A549 (cell line): ENCODE results near the gene ADARB1. TPM values are rescaled to one million over a fixed set of nuclear protein-coding genes. Genes with fewer than 3 reads are reported as not detected.

Experiments
- ATAC-seq, 2 experiments: fragments of 200-7000 bp in 1 of 2; fragments of >200 bp in 1 of 2; cut with Nextera tagmentation in 1 of 2; cut with Tn5 transposase in 1 of 2; 3 replicates each; pipeline versions ENCODE4 v1.8.0 to v1.9.1; 2018 to 2020; ENCODE audit warnings: mild to moderate bottlenecking in 1 of 2, moderate library complexity in 1 of 2
- CTCF ChIA-PET: fragments of 300-600 bp; sonication (Branson Sonifier 250); formaldehyde crosslinking; extraction: SDS; loops from one replicate; lab custom pipeline; 2021; ENCODE audit warnings: antibody characterized with exemption, inconsistent platforms; lab: Yijun Ruan, JAX
- POLR2A ChIA-PET: fragments of 350-600 bp; formaldehyde crosslinking; extraction: SDS; loops from one replicate; lab custom pipeline; 2021; ENCODE audit warnings: antibody characterized with exemption, inconsistent platforms; lab: Yijun Ruan, JAX
- DNase-seq, 2 experiments: peaks; one replicate each; pipeline versions ENCODE4 v3.0.0 to v3.0.0-alpha.2; 2011 to 2016; ENCODE audit warnings: low read depth in 1 of 2, low spot score in 1 of 2
- FAIRE-seq: peaks from 2 replicates; lab custom pipeline; 2011; peaks lifted over from hg19 to GRCh38; lab: Jason Lieb, UNC
- H3K27ac ChIP-seq, 2 experiments: fragments of >200 bp; sonication (Bioruptor Twin); formaldehyde crosslinking; 3 replicates each; pipeline ENCODE4 v1.5.1; 2016 to 2017
- H3K4me1 ChIP-seq: fragments of >200 bp; sonication (Bioruptor Twin); formaldehyde crosslinking; 3 replicates; pipeline ENCODE4 v1.6.1; 2016
- H3K4me2 ChIP-seq: fragments of >200 bp; sonication (Bioruptor Twin); formaldehyde crosslinking; 3 replicates; pipeline ENCODE4 v1.6.1; 2016
- H3K4me3 ChIP-seq: fragments of >200 bp; sonication (Bioruptor Twin); formaldehyde crosslinking; 3 replicates; pipeline ENCODE4 v1.5.1; 2016
- H3K9me3 ChIP-seq: fragments of >200 bp; sonication (Bioruptor Twin); formaldehyde crosslinking; 3 replicates; pipeline ENCODE4 v1.6.1; 2016
- CHD2 ChIP-seq: fragments of 150-350 bp; IDR thresholded peaks from 2 replicates; pipeline ENCODE4 v1.6.1; 2014; ENCODE audit warnings: low read length; ENCODE audit not compliant: partially characterized antibody
- EP300 ChIP-seq, 2 experiments: fragments of >200 bp; sonication (Bioruptor Twin); formaldehyde crosslinking; IDR thresholded peaks; 2 replicates in 1 of 2; 3 replicates in 1 of 2; pipeline ENCODE4 v1.6.1; 2016 to 2017
- FOXS1 ChIP-seq: fragments of 250-450 bp; sonication (Bioruptor Pico); IDR thresholded peaks from 2 replicates; pipeline ENCODE4 v1.5.0; 2020; ENCODE audit warnings: mild to moderate bottlenecking, moderate library complexity
- HOXB13 ChIP-seq: fragments of 250-450 bp; sonication (Bioruptor Pico); IDR thresholded peaks from 2 replicates; pipeline ENCODE4 v1.5.0; 2020; ENCODE audit warnings: low read depth, mild to moderate bottlenecking, moderate library complexity
- HOXB5 ChIP-seq: fragments of 250-450 bp; sonication (Bioruptor Pico); IDR thresholded peaks from 2 replicates; pipeline ENCODE4 v1.5.0; 2020; ENCODE audit warnings: mild to moderate bottlenecking, moderate library complexity
- NPAS2 ChIP-seq: fragments of 250-450 bp; sonication (Bioruptor Pico); IDR thresholded peaks from 2 replicates; pipeline ENCODE4 v1.8.0; 2022; ENCODE audit warnings: mild to moderate bottlenecking, moderate library complexity, borderline replicate concordance
- RAD21 ChIP-seq, 2 experiments: fragments of >200 bp in 1 of 2; sonication (Bioruptor Twin) in 1 of 2; formaldehyde crosslinking in 1 of 2; IDR thresholded peaks in 1 of 2; conservative IDR thresholded peaks in 1 of 2; 2 replicates in 1 of 2; 3 replicates in 1 of 2; pipeline ENCODE4 v1.6.1; 2012 to 2018; ENCODE audit warnings: inconsistent platforms in 1 of 2
- RFX5 ChIP-seq: fragments of 450-650 bp; IDR thresholded peaks from 2 replicates; pipeline ENCODE4 v1.7.1; 2014; ENCODE audit warnings: antibody characterized with exemption, mild to moderate bottlenecking, moderate library complexity
- RNF2 ChIP-seq: fragments of 200-600 bp; sonication (generic); IDR thresholded peaks from 2 replicates; pipeline ENCODE4 v1.6.1; 2016; ENCODE audit warnings: low read depth, mild to moderate bottlenecking, antibody characterized with exemption, moderate library complexity, borderline replicate concordance
- SMC3 ChIP-seq: fragments of >200 bp; sonication (Bioruptor Twin); formaldehyde crosslinking; IDR thresholded peaks from 3 replicates; pipeline ENCODE4 v1.6.1; 2018; ENCODE audit warnings: inconsistent platforms
- TFCP2L1 ChIP-seq: fragments of 250-450 bp; sonication (Bioruptor Pico); IDR thresholded peaks from 2 replicates; pipeline ENCODE4 v1.5.0; 2021; ENCODE audit warnings: mild to moderate bottlenecking
- WGBS: methylation state at CpG from one replicate; pipeline ENCODE4 v1.1.6; 2017; ENCODE audit errors: missing lambda C conversion rate; 5-methylcytosine and 5-hydroxymethylcytosine counted together
- polyA plus RNA-seq, 4 experiments: library from polyadenylated mRNA; depleted of rRNA in 3 of 4; stranded (reverse); fragments of >200 nt; fragmentation: RNase III in 1 of 4; extraction: RNeasy Plus Mini Kit Qiagen cat#74134 plus additional on column Dnase treatment in 1 of 4; gene quantifications; 2 replicates in 3 of 4; 3 replicates in 1 of 4; pipeline ENCODE4 v1.2.3, GENCODE V29; 2011 to 2017
- TF ChIP-seq, protein P1 (sequence below): fragments of 450-650 bp; IDR thresholded peaks from 2 replicates; pipeline ENCODE4 v1.6.1; 2014; ENCODE audit warnings: antibody characterized with exemption
- TF ChIP-seq, protein P2 (sequence below): fragments of 150-350 bp; IDR thresholded peaks from 2 replicates; pipeline ENCODE4 v1.6.1; 2014; ENCODE audit warnings: low read depth, mild to moderate bottlenecking, low read length
- TF ChIP-seq, protein P3 (sequence below): fragments of >200 bp; sonication (Bioruptor Twin); formaldehyde crosslinking; IDR thresholded peaks from 3 replicates; pipeline ENCODE4 v1.5.1; 2016
- TF ChIP-seq, protein P4 (sequence below): IDR thresholded peaks from 2 replicates; pipeline ENCODE4 v1.6.1; 2012
- TF ChIP-seq, protein P5 (sequence below): fragments of 250-450 bp; sonication (Bioruptor Pico); IDR thresholded peaks from 2 replicates; pipeline ENCODE4 v1.5.0; 2020; ENCODE audit warnings: low read depth, mild to moderate bottlenecking, moderate library complexity

Gene ADARB1
- polyA plus RNA-seq, 2 of the 4 experiments (the other 2 are of a cell fraction) = 3.2 to 5.7 TPM

DNA sequence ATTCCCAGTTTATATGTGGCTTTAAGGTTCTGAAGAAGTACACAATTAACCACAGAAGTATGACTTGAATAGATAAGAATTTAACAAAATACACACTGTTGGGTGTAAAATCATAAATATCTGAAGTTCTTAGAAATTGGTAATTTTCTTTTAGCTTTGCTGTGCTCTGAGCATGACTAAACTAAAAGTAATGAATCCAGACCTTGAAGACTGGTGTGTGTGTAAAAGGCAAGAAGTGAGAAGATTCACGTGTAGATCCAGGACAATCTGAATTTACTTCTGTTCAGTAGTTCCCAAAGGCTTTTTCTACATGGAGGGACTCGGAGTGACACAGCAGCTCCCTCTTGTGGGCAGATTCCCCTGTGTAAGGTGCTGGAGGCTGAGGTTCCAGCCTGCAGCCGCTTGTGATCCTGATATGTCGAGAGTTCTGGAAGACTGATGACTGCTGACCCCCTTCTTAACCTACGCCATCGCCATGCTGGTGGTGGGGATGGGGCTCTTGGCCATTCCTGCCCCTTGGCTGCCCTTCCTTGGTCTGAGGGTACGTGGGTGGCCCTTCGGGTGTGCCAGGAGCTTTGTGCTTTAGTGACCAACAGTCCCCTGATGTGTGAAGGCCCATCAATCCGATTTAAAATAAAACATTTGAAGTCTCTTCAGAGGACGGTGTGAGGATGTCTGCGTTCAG lies 62.7 kb downstream of the ADARB1 start:
- peak; percentile 68 to 88 for ATAC-seq
- TF ChIP-seq, protein P1, sequence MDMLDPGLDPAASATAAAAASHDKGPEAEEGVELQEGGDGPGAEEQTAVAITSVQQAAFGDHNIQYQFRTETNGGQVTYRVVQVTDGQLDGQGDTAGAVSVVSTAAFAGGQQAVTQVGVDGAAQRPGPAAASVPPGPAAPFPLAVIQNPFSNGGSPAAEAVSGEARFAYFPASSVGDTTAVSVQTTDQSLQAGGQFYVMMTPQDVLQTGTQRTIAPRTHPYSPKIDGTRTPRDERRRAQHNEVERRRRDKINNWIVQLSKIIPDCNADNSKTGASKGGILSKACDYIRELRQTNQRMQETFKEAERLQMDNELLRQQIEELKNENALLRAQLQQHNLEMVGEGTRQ = no peak
- TF ChIP-seq, protein P2, sequence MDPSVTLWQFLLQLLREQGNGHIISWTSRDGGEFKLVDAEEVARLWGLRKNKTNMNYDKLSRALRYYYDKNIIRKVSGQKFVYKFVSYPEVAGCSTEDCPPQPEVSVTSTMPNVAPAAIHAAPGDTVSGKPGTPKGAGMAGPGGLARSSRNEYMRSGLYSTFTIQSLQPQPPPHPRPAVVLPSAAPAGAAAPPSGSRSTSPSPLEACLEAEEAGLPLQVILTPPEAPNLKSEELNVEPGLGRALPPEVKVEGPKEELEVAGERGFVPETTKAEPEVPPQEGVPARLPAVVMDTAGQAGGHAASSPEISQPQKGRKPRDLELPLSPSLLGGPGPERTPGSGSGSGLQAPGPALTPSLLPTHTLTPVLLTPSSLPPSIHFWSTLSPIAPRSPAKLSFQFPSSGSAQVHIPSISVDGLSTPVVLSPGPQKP = no peak
- TF ChIP-seq, protein P3, sequence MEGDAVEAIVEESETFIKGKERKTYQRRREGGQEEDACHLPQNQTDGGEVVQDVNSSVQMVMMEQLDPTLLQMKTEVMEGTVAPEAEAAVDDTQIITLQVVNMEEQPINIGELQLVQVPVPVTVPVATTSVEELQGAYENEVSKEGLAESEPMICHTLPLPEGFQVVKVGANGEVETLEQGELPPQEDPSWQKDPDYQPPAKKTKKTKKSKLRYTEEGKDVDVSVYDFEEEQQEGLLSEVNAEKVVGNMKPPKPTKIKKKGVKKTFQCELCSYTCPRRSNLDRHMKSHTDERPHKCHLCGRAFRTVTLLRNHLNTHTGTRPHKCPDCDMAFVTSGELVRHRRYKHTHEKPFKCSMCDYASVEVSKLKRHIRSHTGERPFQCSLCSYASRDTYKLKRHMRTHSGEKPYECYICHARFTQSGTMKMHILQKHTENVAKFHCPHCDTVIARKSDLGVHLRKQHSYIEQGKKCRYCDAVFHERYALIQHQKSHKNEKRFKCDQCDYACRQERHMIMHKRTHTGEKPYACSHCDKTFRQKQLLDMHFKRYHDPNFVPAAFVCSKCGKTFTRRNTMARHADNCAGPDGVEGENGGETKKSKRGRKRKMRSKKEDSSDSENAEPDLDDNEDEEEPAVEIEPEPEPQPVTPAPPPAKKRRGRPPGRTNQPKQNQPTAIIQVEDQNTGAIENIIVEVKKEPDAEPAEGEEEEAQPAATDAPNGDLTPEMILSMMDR = peak; percentile 75
- TF ChIP-seq FOXS1 (CRISPR knock-in tag) = no peak
- TF ChIP-seq RFX5 = no peak
- TF ChIP-seq TFCP2L1 (CRISPR knock-in tag) = no peak
- TF ChIP-seq, protein P4, sequence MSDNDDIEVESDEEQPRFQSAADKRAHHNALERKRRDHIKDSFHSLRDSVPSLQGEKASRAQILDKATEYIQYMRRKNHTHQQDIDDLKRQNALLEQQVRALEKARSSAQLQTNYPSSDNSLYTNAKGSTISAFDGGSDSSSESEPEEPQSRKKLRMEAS = no peak
- TF ChIP-seq EP300 (IDR thresholded peaks at IDR 0.05) = no peak
- peak; percentile 59 to 68 for TF ChIP-seq RAD21 (conservative IDR thresholded peaks at IDR 0.05 in 1 of 2, IDR thresholded peaks at IDR 0.05 in 1 of 2)
- TF ChIP-seq RNF2 = no peak
- TF ChIP-seq SMC3 = peak; percentile 52
- DNase-seq = peak; percentile 78 to 84
- ChIA-PET POLR2A (interaction anchor here (0.9 kb wide), 1 partner anchor 197 kb away, joined by 3 read pairs; no protein-coding TSS in a partner anchor), CTCF (interaction anchor here (0.6 to 9.8 kb wide), 49 partner anchors 8 to 724 kb away, joined by 3 to 224 read pairs (median 4); no protein-coding TSS in a partner anchor)
- 20% methylated on average over 6 of the region's 11 CpGs for WGBS
- H3K27ac ChIP-seq = peak overlapping the region in 1 of 2 experiments; percentile 27; a peak in 1 of 6 replicates
- H3K4me1 ChIP-seq = 0 out of 3 replicates have a peak, but pooled peaks cover 6% of the 10 kb centered on the region
- no peak overlapping the region; the same call in 2 of the 3 replicates for H3K4me2 ChIP-seq
- FAIRE-seq = no peak
- no peak overlapping the region for H3K4me3 ChIP-seq
- no peaks in the 10 kb centered on the region for H3K9me3 ChIP-seq

DNA sequence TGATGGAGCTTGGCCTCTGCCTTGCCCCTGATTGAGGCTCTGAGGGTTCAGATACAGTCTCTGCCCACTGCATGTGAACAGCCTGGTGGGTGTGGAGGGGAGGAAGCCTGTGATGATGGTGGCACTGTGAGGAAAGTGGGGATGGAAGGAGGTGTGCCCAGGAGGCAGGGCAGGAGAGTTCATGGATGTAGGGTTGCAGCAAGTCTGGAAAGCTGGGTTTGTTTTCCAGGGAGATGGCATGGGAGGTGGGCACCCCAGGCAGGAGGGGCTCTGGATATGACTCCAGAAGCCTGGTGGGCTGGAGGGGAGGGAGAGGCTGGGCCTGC lies 63.2 kb downstream of the ADARB1 start:
- H3K4me3 ChIP-seq = no peak overlapping the region
- no peak for FAIRE-seq
- TF ChIP-seq CHD2 (no peak), HOXB5 (CRISPR knock-in tag) (no peak), NPAS2 (no peak), HOXB13 (CRISPR knock-in tag) (no peak)
- TF ChIP-seq, protein P5, sequence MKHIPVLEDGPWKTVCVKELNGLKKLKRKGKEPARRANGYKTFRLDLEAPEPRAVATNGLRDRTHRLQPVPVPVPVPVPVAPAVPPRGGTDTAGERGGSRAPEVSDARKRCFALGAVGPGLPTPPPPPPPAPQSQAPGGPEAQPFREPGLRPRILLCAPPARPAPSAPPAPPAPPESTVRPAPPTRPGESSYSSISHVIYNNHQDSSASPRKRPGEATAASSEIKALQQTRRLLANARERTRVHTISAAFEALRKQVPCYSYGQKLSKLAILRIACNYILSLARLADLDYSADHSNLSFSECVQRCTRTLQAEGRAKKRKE (CRISPR knock-in tag) = no peak
- TF ChIP-seq, protein P2 = no peak
- TF ChIP-seq, all 56 proteins: peak for 0
- ChIA-PET POLR2A (no interaction called here), CTCF (interaction anchor here (0.6 to 9.8 kb wide), 46 partner anchors 8 to 724 kb away, joined by 3 to 224 read pairs (median 4); no protein-coding TSS in a partner anchor)
- Histone ChIP-seq H3K4me2 (no peak overlapping the region; the same call in 2 of the 3 replicates), H3K4me1 (peaks cover 9% of the 10 kb centered on the region; the same call in 2 of the 3 replicates), H3K9me3 (no peaks in the 10 kb centered on the region), H3K27ac (peak overlapping the region in 1 of 2 experiments; percentile 27; a peak in 1 of 6 replicates)
- no peak for ATAC-seq
- DNase-seq = no peak
